ENCODE measurements around the gene NADK2. TPM values are rescaled to one million over a fixed set of nuclear protein-coding genes. Genes with fewer than 3 reads are reported as not detected.
"Not testable (repeated sequence)": the region's sequence is repeated elsewhere in the genome, so short reads cannot be mapped to it uniquely, and the experiment has no call there.

Gene NADK2
- total and polyA plus RNA-seq, 9 donors = 13.5 to 46.7 (median 26.4) TPM

- no peak overlapping the region for H3K4me3 ChIP-seq
- peaks cover 0 to 4% of the 10 kb centered on the region in 2 donors for H3K9me3 ChIP-seq
- DNase-seq = no peak
- no peaks in the 10 kb centered on the region for H3K36me3 ChIP-seq
- WGBS, 3 donors = 95 to 97% (median 96%) methylated on average over 5 of the region's 5 CpGs
- H3K27ac ChIP-seq = no peak overlapping the region
- intact Hi-C loops (cut with DNase I) = no loop called here
- no peaks in the 10 kb centered on the region for H3K4me1 ChIP-seq (ENCODE audit: insufficient read depth)
- TF ChIP-seq EP300 (IDR thresholded peaks at IDR 0.05) (no peak), POLR2A (IDR thresholded peaks at IDR 0.05) (no peak)
- TF ChIP-seq, protein P1, sequence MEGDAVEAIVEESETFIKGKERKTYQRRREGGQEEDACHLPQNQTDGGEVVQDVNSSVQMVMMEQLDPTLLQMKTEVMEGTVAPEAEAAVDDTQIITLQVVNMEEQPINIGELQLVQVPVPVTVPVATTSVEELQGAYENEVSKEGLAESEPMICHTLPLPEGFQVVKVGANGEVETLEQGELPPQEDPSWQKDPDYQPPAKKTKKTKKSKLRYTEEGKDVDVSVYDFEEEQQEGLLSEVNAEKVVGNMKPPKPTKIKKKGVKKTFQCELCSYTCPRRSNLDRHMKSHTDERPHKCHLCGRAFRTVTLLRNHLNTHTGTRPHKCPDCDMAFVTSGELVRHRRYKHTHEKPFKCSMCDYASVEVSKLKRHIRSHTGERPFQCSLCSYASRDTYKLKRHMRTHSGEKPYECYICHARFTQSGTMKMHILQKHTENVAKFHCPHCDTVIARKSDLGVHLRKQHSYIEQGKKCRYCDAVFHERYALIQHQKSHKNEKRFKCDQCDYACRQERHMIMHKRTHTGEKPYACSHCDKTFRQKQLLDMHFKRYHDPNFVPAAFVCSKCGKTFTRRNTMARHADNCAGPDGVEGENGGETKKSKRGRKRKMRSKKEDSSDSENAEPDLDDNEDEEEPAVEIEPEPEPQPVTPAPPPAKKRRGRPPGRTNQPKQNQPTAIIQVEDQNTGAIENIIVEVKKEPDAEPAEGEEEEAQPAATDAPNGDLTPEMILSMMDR (IDR thresholded peaks at IDR 0.05) = no peak
- H3K27me3 ChIP-seq = no peaks in the 10 kb centered on the region
Measured at GRCh38 chr5:36193746-36194145, 48.0 kb downstream of the NADK2 start.

DNA sequence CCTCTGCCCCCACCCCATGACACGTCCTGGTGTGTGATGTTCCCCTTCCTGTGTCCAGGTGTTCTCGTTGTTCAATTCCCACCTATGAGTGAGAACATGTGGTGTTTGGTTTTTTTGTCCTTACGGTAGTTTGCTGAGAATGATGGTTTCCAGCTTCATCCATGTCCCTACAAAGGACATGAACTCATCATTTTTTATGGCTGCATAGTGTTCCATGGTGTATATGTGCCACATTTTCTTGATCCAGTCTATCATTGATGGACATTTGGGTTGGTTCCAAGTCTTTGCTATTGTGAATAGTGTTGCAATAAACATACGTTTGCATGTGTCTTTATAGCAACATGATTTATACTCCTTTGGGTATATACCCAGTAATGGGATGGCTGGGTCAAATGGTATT, 57.3 kb downstream of the NADK2 start:
- 73 to 97% (median 74%) methylated on average over 3 to 4 of the region's 4 CpGs for WGBS, 3 donors
- H3K27me3 ChIP-seq; H3K27ac ChIP-seq; H3K9me3 ChIP-seq; DNase-seq; H3K4me3 ChIP-seq; H3K4me1 ChIP-seq (ENCODE audit: insufficient read depth); intact Hi-C loops (cut with DNase I); H3K36me3 ChIP-seq: not testable (repeated sequence)

DNA sequence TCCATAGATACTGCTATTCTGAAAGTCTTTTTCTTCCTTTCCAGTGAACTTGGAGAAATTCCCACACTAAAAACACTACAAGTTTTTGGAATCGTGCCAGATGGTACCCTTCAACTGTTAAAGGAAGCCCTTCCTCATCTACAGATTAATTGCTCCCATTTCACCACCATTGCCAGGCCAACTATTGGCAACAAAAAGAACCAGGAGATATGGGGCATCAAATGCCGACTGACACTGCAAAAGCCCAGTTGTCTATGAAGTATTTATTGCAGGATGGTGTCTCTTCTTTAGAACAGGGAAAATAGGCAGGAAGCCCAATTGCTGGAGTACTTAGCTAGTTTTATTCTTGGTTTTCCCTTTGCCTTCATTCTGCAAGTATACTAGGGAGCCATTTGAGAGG, 60.0 kb downstream of the NADK2 start:
- intact Hi-C loops (cut with DNase I) = no loop called here
- TF ChIP-seq EP300 (IDR thresholded peaks at IDR 0.05) (no peak), POLR2A (IDR thresholded peaks at IDR 0.05) (no peak)
- TF ChIP-seq, protein P1 (IDR thresholded peaks at IDR 0.05) = no peak
- no peaks in the 10 kb centered on the region for H3K9me3 ChIP-seq
- H3K4me1 ChIP-seq (ENCODE audit: insufficient read depth) = no peaks in the 10 kb centered on the region
- DNase-seq = no peak
- 76 to 78% (median 77%) methylated on average over 2 of the region's 2 CpGs for WGBS, 3 donors
- H3K27ac ChIP-seq = no peak overlapping the region
- H3K27me3 ChIP-seq = no peaks in the 10 kb centered on the region
- no peak overlapping the region for H3K4me3 ChIP-seq
- H3K36me3 ChIP-seq = no peaks in the 10 kb centered on the region

DNA sequence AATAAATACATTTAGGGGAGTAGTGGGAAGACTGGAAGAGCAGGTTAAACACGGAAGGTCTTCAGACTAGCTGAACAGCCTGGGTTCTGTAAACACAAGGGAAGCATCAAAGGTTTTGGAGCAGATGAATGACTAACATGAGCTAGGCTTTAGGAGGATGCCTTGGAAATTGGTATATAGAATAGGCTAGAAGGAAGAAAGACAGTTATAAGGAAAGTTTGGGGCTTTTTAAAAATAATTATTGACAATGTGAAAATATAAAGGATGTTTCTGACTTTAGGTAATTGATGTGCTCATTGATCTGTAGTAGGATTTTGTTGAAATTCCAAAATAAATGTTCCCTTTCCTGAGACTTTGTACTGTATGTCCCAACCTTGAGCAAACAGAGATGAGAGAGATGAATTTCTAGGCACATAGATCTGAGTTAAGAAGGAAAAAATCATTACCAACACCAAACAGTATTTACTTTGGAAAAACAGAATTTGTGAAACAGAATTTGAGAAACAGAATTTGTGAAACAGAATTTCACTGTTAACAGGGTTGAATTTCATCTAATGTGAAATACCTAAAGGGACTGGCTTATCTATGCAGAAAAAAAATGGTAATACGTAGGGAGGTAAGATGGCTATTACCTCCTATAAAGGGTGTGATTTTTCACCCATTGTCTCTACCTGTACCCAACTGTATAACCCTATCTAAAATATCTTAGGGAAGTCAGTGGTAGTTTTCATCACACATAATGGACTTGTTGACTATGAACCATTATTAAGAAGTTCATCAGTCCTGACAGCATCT, 61.0 kb downstream of the NADK2 start:
- no peaks in the 10 kb centered on the region for H3K27me3 ChIP-seq
- WGBS, 3 donors = 96 to 98% (median 97%) methylated on average over 2 of the region's 2 CpGs
- no peak overlapping the region for H3K27ac ChIP-seq
- H3K4me3 ChIP-seq = no peak overlapping the region
- DNase-seq = no peak
- no peaks in the 10 kb centered on the region for H3K36me3 ChIP-seq
- no peaks in the 10 kb centered on the region for H3K9me3 ChIP-seq
- TF ChIP-seq POLR2A (IDR thresholded peaks at IDR 0.05) = no peak
- TF ChIP-seq, protein P1 (IDR thresholded peaks at IDR 0.05) = no peak
- TF ChIP-seq EP300 (IDR thresholded peaks at IDR 0.05) = no peak
- H3K4me1 ChIP-seq (ENCODE audit: insufficient read depth) = no peaks in the 10 kb centered on the region
- intact Hi-C loops (cut with DNase I) = no loop called here

- WGBS, 3 donors = 88 to 90% (median 88%) methylated on average over 4 of the region's 4 CpGs
Measured at GRCh38 chr5:36179950-36180349, 61.8 kb downstream of the NADK2 start.

More at GRCh38 chr5:36179950-36180349, 61.8 kb downstream of the NADK2 start:
- H3K36me3 ChIP-seq = no peaks in the 10 kb centered on the region
- H3K4me3 ChIP-seq = no peak overlapping the region
- no peaks in the 10 kb centered on the region for H3K9me3 ChIP-seq
- H3K4me1 ChIP-seq (ENCODE audit: insufficient read depth) = no peaks in the 10 kb centered on the region
- intact Hi-C loops (cut with DNase I) = no loop called here
- TF ChIP-seq, protein P1 (IDR thresholded peaks at IDR 0.05) = no peak
- no peak for TF ChIP-seq POLR2A (IDR thresholded peaks at IDR 0.05)
- TF ChIP-seq EP300 (IDR thresholded peaks at IDR 0.05) = no peak
- no peak overlapping the region for H3K27ac ChIP-seq
- no peaks in the 10 kb centered on the region for H3K27me3 ChIP-seq
- no peak for DNase-seq

Measured in ovary (tissue), 9 donors.